ENCODE data around the gene GTF2F2.

The GTF2F2 gene

DNA sequence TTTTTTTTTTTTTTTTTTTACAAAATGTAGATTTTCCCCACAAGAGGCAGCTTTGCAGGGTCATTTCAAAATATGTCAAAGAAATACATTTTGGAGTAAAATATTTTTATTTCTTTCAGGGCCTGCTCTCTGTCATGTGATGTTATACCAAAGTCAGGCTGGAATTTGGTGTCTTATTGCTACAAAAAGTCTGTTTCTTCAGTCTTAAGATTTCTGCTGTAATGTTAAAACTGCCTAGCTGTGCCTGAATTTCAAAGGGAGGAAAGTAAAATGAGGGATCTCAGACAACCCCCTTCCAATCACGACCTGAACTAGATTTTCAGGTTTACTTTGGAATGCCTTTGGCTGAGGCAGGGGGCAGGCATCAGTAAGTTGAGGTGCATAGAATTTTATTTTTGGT lies 12.8 kb upstream of the GTF2F2 start:
- no peak overlapping the region for H3K4me3 ChIP-seq (ENCODE audit: low read depth, low read length)
- no peak for DNase-seq (ENCODE audit: low read depth)
- TF ChIP-seq, protein P1, sequence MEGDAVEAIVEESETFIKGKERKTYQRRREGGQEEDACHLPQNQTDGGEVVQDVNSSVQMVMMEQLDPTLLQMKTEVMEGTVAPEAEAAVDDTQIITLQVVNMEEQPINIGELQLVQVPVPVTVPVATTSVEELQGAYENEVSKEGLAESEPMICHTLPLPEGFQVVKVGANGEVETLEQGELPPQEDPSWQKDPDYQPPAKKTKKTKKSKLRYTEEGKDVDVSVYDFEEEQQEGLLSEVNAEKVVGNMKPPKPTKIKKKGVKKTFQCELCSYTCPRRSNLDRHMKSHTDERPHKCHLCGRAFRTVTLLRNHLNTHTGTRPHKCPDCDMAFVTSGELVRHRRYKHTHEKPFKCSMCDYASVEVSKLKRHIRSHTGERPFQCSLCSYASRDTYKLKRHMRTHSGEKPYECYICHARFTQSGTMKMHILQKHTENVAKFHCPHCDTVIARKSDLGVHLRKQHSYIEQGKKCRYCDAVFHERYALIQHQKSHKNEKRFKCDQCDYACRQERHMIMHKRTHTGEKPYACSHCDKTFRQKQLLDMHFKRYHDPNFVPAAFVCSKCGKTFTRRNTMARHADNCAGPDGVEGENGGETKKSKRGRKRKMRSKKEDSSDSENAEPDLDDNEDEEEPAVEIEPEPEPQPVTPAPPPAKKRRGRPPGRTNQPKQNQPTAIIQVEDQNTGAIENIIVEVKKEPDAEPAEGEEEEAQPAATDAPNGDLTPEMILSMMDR (IDR thresholded peaks at IDR 0.05; ENCODE audit: insufficient read depth, low read depth, low read length, missing control alignments) = no peak

DNA sequence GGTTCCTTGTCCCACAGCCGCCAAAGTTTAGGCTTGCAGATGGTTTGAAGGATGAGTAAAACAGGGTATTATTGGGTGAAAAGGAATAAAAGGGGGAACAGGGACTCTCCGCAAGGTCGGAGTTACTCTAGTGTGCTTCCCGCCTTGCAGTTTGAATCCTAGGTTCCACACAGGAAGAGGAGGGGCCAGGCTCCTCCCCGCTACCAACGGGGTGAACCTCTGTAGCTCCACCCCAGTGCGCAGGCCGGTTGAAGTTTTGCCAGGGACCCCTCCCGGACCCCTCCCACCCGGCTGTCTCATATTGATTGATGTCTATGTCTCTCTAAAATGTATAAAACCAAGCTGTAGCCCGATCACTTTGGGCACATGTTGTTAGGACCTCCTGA lies 11.6 kb upstream of the GTF2F2 start:
- H3K4me3 ChIP-seq (ENCODE audit: low read depth, low read length) = peak overlapping the region; percentile 35
- TF ChIP-seq, protein P1 (IDR thresholded peaks at IDR 0.05; ENCODE audit: insufficient read depth, low read depth, low read length, missing control alignments) = no peak
- peak; percentile 70 for DNase-seq (ENCODE audit: low read depth)

DNA sequence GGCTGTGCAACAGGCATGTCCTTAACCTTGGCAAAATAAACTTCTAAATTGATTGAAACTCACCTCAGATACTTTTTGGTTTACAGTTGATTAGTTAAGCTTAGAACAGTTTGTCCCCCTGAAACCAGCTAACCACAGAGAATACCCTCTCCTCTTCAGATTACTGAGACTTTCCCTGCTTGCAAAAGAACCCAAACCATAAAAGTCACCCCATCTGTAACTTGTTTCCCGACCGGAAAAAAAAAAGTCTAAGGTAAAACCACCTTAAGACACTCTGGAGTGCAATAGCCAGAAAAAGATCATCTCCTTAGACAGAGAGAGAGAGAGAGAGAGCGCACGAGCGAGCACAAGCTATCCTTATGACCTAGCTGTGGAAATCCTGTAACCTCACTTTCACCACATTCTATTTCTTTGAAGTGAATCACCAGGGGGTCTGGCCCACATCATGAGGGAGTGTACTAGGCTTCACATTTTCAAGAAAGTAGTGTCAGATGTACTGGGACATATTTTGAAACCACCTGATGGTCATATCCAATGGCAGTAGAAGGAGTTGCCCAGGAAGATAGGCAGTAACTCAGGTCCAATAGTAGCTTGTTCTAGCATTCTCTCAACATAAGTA lies 11.1 kb upstream of the GTF2F2 start:
- TF ChIP-seq, protein P1 (IDR thresholded peaks at IDR 0.05; ENCODE audit: insufficient read depth, low read depth, low read length, missing control alignments) = no peak
- peak overlapping the region; percentile 35 for H3K4me3 ChIP-seq (ENCODE audit: low read depth, low read length)
- DNase-seq (ENCODE audit: low read depth) = peak; percentile 77

GRCh38 chr13:45113233-45114224 lies 6.8 kb upstream of the GTF2F2 start:
- DNase-seq (ENCODE audit: low read depth) = no peak
- H3K4me3 ChIP-seq (ENCODE audit: low read depth, low read length) = no peak overlapping the region
- TF ChIP-seq, protein P1 (IDR thresholded peaks at IDR 0.05; ENCODE audit: insufficient read depth, low read depth, low read length, missing control alignments) = no peak

- peak; percentile 41 for DNase-seq (ENCODE audit: low read depth)
- H3K4me3 ChIP-seq (ENCODE audit: low read depth, low read length) = peak overlapping the region; percentile 63
- TF ChIP-seq, protein P1 (IDR thresholded peaks at IDR 0.05; ENCODE audit: insufficient read depth, low read depth, low read length, missing control alignments) = no peak
Measured at GRCh38 chr13:45119469-45119990, 780 bp upstream of the GTF2F2 start.

- TF ChIP-seq, protein P1 (IDR thresholded peaks at IDR 0.05; ENCODE audit: insufficient read depth, low read depth, low read length, missing control alignments) = no peak
- peak overlapping the region; percentile 63 for H3K4me3 ChIP-seq (ENCODE audit: low read depth, low read length)
- peak; percentile 48 for DNase-seq (ENCODE audit: low read depth)
Measured at GRCh38 chr13:45120967-45121831, 889 bp downstream of the GTF2F2 start.
